HL-60 (cell line): ENCODE results near the gene LIFR.

Source experiments
- DNase-seq, 2 experiments: peaks; one replicate each; pipeline ENCODE4 v3.0.0-alpha.2; 2010 to 2020; ENCODE audit warnings: low read depth in 1 of 2, low spot score in 1 of 2
- H3K27ac ChIP-seq: fragments of 250-450 bp; sonication (Bioruptor Pico); replicated peaks from 2 replicates; pipeline ENCODE4 v1.5.1; 2020; ENCODE audit warnings: mild to moderate bottlenecking, moderate library complexity
- H3K27me3 ChIP-seq: fragments of 250-450 bp; sonication (Bioruptor Pico); 2 replicates; pipeline ENCODE4 v1.5.1; 2021; ENCODE audit warnings: mild to moderate bottlenecking, moderate library complexity; ENCODE audit not compliant: insufficient read depth, poor library complexity, severe bottlenecking
- H3K4me3 ChIP-seq: replicated peaks from 2 replicates; pipeline ENCODE4 v1.5.1; 2011; ENCODE audit warnings: mild to moderate bottlenecking, control low read depth, low read length; ENCODE audit not compliant: insufficient read depth
- GABPA ChIP-seq: IDR thresholded peaks from 2 replicates; pipeline ENCODE4 v1.6.1; 2012; ENCODE audit warnings: low read depth
- POLR2AphosphoS5 ChIP-seq: IDR thresholded peaks from 2 replicates; pipeline ENCODE4 v1.6.1; 2012; ENCODE audit warnings: low read depth
- REST ChIP-seq: IDR thresholded peaks from 2 replicates; pipeline ENCODE4 v1.6.1; 2012; ENCODE audit warnings: low read depth; ENCODE audit not compliant: insufficient replicate concordance
- SPI1 ChIP-seq: IDR thresholded peaks from 2 replicates; pipeline ENCODE4 v1.6.1; 2012; ENCODE audit warnings: low read depth, mild to moderate bottlenecking, borderline replicate concordance
- TF ChIP-seq, protein P1 (sequence below): IDR thresholded peaks from one replicate; pipeline ENCODE4 v1.5.1; 2011; ENCODE audit warnings: low read length, control low read depth, inconsistent platforms; ENCODE audit not compliant: insufficient read depth

Gene LIFR

DNA sequence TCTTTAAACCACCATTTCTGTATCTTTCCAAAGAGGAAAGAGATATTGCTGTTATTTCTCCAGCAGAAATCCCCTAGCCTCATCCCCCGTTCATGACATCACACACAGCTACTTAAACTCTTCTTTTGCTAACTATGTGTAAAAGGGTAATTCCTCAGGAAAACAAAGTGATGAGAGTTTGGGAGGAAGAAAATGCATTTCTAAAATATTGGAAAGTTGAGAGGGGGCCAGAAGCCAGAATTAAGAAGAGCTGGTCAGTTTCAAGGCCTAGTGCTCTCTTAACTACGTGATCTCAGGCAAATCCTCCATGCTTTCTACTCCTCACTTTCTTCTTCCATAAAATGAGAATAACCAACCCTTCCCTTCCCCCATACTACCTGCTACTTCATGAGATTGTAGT is 109.4 kb downstream of the LIFR start:
- TF ChIP-seq, protein P1, sequence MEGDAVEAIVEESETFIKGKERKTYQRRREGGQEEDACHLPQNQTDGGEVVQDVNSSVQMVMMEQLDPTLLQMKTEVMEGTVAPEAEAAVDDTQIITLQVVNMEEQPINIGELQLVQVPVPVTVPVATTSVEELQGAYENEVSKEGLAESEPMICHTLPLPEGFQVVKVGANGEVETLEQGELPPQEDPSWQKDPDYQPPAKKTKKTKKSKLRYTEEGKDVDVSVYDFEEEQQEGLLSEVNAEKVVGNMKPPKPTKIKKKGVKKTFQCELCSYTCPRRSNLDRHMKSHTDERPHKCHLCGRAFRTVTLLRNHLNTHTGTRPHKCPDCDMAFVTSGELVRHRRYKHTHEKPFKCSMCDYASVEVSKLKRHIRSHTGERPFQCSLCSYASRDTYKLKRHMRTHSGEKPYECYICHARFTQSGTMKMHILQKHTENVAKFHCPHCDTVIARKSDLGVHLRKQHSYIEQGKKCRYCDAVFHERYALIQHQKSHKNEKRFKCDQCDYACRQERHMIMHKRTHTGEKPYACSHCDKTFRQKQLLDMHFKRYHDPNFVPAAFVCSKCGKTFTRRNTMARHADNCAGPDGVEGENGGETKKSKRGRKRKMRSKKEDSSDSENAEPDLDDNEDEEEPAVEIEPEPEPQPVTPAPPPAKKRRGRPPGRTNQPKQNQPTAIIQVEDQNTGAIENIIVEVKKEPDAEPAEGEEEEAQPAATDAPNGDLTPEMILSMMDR, result no peak
- TF ChIP-seq GABPA, result no peak
- TF ChIP-seq REST, result no peak
- TF ChIP-seq SPI1, result no peak
- TF ChIP-seq POLR2AphosphoS5, result no peak
- Histone ChIP-seq H3K27me3 (peaks cover 39% of the 10 kb centered on the region), H3K4me3 (no peak overlapping the region), H3K27ac (no peak overlapping the region)
- DNase-seq, result no peak

DNA sequence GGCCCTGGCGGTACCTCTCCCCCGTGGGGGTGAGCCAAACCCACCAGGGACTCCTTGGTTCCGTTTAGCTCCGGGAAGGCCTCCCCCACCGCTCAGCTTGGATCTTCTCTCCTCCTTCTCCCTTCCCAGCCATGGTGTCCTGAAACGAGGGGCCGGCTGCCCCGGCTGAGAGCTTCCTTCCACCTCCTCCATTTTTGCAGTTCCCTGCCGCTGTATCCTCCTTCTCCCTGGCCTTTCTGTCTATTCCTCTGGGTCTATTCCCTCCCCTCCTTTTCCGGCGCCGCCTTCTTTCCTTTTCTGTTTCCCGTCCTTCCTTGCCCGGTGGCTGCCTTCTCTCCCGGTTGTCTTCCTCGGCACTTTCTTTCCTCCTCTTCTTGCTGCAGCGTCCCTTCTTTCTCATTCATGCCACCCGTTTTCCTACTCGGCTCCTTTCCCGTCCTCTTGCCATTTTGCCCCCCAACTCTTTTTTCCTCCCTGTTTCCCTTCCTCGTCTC is 110.4 kb downstream of the LIFR start:
- DNase-seq, result no peak
- Histone ChIP-seq H3K4me3 (no peak overlapping the region), H3K27ac (no peak overlapping the region), H3K27me3 (peaks cover 36% of the 10 kb centered on the region)
- TF ChIP-seq POLR2AphosphoS5 (no peak), GABPA (no peak), SPI1 (no peak), REST (no peak)
- TF ChIP-seq, protein P1, result no peak

GRCh38 chr5:38445374-38446028 is 110.9 kb downstream of the LIFR start:
- Histone ChIP-seq H3K27me3 (peaks cover 32% of the 10 kb centered on the region), H3K27ac (no peak overlapping the region), H3K4me3 (no peak overlapping the region)
- DNase-seq, result no peak
- TF ChIP-seq, protein P1, result no peak
- TF ChIP-seq GABPA (no peak), REST (no peak), SPI1 (no peak), POLR2AphosphoS5 (no peak)
